Upper lobe of left lung (tissue), 4 donors: ENCODE data around the gene ASB17.
"Not testable (repeated sequence)": the region's sequence is repeated elsewhere in the genome, so short reads cannot be mapped to it uniquely, and the experiment has no call there.

Experiments used
- CTCF ChIP-seq, 6 experiments: fragments of 450-650 bp in 4 of 6; fragments of 200-600 bp in 2 of 6; sonication (generic) in 2 of 6; IDR thresholded peaks; one replicate each; pipeline ENCODE4 v1.5.1; 2016 to 2019; ENCODE audit warnings: antibody characterized with exemption in 6 of 6
- POLR2A ChIP-seq, 4 donors: fragments of 450-650 bp; IDR thresholded peaks; one replicate each; pipeline ENCODE4 v1.5.1; 2016 to 2017; ENCODE audit warnings: antibody characterized with exemption in 4 of 4, mild to moderate bottlenecking in 2 of 4
- POLR2AphosphoS5 ChIP-seq, 2 donors: sonication (generic); formaldehyde crosslinking; IDR thresholded peaks; one replicate each; pipeline ENCODE4 v1.5.1; 2017; ENCODE audit warnings: antibody characterized with exemption in 2 of 2

GRCh38 chr1:75943037-75943436 is 10.8 kb upstream of the ASB17 start:
- TF ChIP-seq POLR2A, CTCF, POLR2AphosphoS5 (IDR thresholded peaks at IDR 0.05): not testable (repeated sequence)
